LNCAP (cell line): Measurements from ENCODE around the gene TCAF1.

Source experiments
- TF ChIP-seq, protein P1 (sequence below): fragments of 450-650 bp; IDR thresholded peaks from 2 replicates; pipeline ENCODE4 v1.5.1; 2017; ENCODE audit warnings: mild to moderate bottlenecking

Gene TCAF1

DNA sequence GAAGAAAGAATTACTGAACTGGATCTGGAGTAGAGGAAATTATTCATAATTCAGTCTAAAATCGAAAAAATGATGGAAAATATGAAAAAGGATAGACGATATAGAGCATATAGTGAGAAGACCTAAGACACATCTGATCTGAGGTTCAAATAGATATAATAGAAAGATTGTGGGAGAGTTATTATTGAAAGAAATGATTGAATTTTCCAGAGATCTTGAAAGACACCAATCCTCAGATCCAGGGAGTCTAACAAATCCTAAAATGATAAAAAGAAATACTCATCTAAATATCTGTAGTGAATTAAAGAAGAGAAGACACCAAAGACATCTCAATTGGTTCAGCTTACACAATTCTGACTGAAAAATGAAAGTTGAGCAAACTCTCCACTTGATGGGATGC, 12.9 kb downstream of the TCAF1 start:
- TF ChIP-seq, protein P1, sequence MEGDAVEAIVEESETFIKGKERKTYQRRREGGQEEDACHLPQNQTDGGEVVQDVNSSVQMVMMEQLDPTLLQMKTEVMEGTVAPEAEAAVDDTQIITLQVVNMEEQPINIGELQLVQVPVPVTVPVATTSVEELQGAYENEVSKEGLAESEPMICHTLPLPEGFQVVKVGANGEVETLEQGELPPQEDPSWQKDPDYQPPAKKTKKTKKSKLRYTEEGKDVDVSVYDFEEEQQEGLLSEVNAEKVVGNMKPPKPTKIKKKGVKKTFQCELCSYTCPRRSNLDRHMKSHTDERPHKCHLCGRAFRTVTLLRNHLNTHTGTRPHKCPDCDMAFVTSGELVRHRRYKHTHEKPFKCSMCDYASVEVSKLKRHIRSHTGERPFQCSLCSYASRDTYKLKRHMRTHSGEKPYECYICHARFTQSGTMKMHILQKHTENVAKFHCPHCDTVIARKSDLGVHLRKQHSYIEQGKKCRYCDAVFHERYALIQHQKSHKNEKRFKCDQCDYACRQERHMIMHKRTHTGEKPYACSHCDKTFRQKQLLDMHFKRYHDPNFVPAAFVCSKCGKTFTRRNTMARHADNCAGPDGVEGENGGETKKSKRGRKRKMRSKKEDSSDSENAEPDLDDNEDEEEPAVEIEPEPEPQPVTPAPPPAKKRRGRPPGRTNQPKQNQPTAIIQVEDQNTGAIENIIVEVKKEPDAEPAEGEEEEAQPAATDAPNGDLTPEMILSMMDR = no peak

DNA sequence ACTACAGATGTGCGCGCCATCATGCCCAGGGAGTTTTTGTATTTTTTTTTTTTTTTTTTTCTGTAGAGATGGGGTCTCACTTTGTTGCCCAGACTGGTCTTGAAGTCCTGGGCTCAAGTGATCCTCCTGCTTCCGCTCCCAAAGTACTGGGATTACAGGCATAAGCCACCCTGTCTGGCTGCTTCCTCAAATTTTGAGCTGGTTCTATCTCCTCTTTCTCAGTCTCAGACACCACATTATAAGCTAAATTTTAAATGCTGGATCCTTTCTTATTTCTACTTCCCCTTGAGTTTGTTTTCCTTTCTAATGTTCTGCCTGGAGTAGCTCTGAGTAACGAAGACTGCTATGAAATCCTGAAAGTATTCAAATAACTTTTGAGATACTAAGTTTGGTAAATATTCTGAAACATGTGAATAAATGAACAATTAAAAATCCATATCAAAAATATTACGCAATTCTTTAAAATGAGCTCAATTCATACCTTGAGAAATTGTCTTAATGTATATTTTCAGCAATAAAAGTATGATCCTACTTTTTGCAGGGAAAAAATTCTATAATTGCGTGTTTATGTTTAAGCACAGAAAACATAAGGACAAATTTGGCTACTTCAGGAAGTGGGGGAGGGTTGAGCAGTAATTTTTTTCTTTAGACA, 15.0 kb downstream of the TCAF1 start:
- TF ChIP-seq, protein P1 = no peak

DNA sequence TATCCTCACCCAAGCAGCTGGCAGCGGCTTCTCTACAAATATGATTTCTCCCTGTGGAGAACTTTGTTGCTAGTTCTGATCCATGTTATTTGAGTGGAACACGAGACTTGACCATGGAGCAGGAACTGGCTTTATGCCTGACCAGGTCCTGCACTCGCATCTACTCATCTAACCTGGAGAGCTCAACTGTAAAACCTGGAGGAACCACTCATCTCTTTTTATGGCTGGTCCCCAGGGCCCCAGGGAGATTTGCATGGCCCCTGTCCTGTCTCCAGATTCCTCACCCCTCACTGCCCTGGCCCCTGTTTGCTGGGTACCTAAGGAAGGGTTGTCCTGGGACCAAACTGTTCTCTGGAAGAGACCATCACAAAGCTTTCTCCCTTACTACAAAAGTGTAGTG, 16.0 kb downstream of the TCAF1 start:
- TF ChIP-seq, protein P1 = no peak

DNA sequence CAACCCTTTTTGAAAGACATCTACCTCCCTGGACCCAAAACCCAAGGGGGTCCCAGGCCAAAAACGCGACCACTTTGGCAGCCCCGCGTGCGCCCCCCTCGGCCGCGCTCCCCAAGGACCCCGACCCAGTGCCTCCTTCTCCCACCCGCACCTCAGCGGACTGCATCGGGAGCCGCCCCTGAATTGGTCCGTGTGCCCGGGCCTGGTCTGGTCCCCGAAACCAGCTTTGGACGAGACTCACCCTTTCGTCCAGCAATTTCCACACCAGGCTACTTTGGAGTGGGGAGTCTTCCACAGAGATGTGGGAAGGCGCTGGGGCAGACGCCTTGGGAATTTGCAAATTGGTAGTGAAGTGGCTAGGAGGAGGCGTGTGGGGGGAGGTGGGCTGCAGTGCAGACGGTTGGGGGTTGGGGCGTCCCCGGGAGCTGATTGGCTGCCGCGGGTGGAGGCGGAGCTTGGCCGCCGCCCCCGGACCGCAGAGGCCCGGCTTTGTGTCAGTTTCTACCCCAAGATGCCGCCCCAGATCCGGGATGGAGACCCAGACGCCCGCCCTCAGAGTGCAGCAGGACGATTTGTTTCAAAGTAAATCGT, 16.9 kb downstream of the TCAF1 start:
- TF ChIP-seq, protein P1 = no peak

DNA sequence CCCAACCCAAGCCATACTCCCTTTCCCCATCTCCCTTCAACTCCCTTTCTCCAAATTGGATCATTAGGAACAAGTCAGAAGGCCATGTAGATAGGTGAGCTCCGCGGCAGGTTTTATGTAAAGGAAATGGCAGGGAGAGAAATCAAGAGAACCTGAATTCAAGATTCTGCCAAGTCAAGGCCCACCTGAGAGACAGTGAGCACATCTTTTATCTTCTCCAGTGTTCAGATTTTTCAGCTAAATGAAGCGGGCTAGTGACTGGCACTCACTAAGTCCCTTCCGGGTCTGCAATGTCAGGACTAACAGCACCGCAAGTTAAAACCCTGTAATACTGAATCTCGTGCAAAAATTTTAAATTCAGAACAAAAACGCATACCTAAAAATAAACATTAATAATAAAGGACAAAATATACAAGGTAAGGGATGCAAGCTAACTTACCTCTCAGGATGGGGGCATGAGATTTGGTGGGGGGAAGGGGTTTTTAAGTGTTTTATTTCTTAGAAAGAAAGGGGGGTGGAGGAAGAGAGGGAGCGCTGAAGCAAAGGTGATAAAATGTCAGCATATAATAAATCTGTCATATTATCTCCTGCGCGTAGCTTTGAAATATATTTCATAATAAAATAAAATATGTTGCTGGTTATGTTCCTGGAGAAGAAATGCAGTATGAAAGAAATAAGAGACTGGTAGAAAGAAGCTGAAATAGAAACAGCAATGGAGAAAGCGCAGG, 17.6 kb downstream of the TCAF1 start:
- TF ChIP-seq, protein P1 = no peak

DNA sequence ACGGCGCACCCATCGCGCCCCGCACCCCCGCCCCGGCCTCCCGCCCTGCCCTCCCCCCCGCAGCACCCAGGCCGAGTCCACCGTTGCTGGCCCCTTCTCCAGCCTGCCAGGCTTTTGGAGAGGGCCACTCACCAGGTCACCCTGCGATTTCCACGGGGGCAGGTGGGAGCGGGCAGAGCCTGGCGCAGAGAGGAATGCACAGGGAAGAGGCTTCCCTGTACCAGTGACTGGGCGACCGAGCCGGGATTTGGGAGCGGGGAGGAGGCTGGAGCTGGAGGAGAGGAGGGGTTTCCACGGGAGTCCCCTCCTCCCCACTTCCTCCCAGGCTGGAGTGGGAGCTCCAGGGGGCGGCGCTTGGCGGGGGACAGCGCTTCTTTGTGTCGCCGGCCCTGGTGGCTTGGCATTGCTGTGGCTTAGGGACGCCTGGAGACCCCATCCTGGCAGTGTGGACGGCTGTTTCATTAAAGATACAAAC, 19.3 kb downstream of the TCAF1 start:
- TF ChIP-seq, protein P1 = no peak

DNA sequence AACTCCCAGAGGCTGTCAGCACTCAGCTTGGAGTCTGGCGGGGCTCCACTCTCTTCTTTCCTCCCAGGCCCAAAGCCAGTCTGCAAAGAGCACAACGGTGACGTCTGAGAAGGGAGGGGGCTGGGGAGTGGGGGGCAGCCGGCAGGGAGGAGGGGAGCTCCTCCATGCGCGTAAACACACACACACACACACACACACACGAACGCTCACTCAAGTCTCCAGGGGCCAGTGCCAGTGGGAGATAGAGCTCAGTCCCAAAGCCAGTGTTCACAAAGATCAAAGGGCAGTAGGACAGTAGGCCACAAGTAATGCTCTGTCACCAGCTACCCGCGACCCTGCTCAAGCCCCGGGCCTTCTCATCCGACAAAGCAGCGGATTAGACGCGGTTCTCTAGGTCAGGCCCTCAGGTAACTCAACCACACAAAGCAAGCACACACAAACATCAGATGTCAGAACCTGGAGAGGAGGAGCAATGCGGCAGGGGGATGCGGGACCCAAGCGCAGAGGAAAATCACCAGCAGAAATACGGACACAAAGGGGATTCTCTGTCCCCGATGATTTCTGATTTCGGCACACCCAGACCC, 19.9 kb downstream of the TCAF1 start:
- TF ChIP-seq, protein P1 = no peak
